IPS DF 19.7 (cell line): ENCODE measurements around the gene NAXD.
"Not testable (repeated sequence)": the region's sequence is repeated elsewhere in the genome, so short reads cannot be mapped to it uniquely, and the experiment has no call there.

ENCODE experiments used
- DNase-seq: peaks from one replicate; pipeline ENCODE4 v3.0.0-alpha.2; 2013; ENCODE audit warnings: low read depth, low spot score

The NAXD gene

DNA sequence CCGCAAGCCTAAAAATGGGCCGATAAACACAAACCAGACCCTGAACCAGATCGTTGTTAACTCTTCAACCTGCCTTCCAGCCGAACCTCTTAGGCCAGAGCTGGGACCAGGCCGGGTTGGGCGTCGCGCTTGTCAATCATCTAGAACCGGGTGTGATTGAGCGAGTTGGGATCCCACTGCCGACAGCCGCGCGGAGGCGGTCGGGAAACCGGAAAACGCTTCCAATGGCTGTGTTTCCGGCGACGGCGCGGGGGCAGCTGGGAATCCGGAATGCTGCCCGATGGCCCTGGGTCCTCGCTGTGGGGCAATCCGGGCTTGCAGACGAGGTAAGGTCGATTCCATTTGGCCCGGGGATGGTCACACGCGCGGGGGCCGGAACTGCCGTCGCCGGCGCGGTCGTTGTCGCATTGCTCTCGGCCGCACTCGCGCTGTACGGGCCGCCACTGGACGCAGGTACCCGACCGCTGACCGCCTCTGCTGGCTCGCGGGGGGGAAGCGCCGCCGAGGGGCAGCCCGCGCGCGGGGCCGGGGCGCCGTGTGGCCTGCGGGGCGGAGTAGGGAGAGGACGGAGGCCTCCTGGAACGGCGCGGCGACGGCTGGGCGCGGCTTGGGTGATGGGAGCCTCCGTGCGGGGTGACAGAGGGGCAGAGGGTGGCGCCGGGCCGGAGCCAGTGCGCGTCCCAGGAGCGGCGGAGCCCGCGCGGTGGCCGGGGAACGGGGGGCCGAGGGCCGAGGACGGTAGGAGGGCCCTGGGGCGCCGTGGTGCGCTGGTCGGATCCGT, at the start of gene NAXD:
NAXD (plus strand) TSS at position 224 of the 781 bp plus-strand sequence; CDS start at position 281, 57 bp downstream.
- peak; percentile 86 for DNase-seq

DNA sequence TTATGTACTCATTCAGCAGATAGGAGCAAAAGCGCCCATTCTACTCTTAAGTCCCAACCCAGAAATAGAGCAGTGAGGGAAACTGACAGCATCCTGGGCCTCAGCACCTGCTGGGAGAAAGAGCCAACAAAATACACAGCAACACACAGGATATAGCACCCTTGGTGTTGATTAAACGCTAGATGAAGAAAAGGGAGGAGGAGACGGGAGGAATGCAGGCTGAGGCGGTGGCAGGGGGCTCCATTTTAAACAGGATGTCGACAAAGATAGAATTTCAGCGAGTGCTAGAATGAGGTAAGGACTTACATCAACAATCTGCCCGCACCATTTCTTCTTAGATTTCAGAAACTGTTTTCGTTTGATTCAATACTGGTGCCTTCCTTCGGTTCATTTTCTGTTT, 49.2 kb upstream of the NAXD start:
- no peak for DNase-seq

DNA sequence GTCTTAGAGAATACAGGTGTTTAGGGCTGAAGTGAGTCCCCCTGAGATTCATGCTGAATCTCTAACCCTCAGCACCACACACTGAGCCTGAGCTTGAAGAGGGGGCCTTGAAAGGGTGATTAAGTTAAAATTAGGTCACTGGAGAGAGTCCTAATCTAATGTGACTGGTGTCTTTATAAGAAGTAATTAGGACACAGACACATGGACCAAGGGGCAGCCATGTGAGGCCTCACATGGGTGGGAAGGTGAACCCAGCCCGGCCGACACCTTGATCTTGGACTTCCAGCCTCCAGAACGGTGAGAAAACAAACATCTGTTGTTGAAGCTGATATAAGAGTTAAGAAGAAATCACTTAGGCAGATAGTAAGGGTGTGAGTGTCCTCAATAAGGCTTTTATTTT, 46.7 kb upstream of the NAXD start:
- DNase-seq, result no peak

DNA sequence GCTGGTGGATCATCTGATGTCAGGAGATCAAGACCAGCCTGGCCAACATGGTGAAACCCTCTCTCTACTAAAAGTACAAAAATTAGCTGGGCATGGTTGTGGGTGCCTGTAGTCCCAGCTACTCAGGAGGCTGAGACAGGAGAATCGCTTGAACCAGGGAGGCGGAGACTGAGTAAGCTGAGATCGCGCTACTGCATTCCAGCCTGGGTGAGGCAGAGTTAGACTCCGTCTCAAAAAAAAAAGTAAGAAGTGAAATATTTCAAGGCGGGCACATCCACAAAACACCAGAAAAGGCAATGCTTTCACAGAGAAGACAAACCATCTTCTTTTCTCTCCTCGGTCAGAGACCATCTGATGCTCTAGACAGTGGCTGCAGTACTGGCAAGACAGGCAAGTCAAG, 45.4 kb upstream of the NAXD start:
- not testable (repeated sequence) for DNase-seq

DNA sequence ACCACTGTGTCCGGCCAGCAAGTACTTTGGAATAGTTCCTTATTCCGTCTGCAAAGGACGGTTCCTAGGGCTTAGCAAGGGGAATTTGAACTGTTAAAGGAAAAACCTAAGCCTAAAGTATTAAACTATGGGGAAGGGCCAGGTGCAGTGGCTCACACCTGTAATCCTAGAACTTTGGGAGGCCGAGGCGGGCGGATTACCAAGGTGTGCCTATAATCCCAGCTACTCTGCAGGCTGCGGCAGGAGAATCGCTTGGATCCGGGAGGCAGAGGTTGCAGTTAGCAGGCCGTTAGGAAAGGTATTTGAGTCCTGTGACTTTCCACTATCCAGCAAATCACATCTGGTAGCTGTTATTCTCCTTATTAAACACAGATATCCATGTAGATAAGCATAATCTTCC, 44.5 kb upstream of the NAXD start:
- DNase-seq, result no peak

DNA sequence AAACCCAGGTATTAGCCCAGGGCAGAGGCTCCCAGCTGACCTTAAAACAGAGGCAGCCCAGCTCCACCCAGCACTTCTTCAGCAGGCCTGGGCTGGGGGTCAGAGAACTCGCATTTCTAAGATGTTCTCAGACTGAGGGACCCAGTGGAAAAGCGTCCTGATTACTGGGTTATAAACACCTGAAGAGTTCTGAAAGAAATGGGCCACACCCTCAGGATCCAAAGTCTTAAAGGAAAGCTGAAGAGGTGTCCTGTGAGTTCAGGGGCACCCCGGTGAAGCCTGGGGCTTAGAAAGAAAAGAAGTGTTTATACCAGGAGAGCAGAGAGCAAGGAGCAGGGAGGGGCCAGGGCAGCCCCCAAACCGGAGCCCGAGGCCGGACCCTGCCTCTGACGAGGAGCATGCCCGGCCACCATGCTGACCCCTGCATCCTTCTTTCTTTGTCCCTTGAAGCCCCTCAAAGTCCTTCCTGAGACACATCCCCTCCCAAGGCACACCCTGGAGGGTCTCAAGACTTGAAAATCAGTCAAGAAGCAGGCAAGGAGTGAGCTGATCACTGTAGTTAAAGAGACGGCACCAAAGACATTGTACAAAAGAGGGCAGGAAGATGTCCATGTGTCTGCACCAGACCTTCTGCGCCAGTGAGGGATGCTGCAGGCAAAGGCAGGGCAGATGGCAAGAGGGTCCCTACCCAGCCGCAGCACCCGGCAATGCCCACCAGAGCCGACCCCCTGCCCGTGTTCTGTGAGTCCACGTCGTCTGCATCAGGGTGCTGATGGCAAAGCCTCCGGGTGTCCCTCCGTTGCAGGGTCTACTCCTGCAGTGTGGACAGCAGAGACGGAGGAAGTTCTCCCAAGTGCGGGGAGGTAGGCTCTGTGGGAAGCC, 43.2 kb upstream of the NAXD start:
- no peak for DNase-seq

DNA sequence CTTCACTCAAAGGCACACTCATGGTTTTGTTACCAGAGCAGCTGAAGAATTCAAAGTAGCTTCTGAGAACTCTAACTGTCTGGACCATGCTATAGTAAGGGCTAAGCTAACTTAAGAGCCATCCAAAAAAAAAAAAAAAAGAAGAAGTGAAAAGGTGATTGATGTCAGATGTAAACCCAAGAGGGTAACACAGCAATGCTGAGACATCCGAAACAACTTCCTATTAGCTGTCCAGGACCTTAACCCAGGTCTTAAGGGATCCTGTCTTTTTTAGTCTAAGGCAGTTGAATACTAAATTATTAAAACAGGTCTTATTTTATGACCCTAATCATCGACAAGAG, 42.6 kb upstream of the NAXD start:
- DNase-seq, result no peak

DNA sequence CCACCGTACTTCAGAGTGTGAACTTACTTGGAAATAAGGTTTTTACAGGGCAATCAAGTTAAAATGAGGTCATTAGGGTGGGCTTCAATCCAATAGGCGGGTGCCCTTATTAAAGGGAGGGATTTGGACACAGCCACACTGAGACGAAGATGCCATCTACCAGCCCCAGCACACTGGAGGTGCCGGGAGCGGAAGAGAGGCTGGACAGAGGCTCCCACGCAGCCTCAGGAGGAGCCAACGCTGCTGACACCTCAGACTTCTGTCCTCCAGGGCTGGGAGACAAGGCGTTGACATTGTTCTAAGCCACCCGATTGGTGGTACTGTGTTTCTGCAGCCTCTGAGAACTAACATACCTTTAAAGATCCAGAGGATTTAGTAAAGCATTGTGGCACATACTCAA, 41.2 kb upstream of the NAXD start:
- DNase-seq, result no peak

DNA sequence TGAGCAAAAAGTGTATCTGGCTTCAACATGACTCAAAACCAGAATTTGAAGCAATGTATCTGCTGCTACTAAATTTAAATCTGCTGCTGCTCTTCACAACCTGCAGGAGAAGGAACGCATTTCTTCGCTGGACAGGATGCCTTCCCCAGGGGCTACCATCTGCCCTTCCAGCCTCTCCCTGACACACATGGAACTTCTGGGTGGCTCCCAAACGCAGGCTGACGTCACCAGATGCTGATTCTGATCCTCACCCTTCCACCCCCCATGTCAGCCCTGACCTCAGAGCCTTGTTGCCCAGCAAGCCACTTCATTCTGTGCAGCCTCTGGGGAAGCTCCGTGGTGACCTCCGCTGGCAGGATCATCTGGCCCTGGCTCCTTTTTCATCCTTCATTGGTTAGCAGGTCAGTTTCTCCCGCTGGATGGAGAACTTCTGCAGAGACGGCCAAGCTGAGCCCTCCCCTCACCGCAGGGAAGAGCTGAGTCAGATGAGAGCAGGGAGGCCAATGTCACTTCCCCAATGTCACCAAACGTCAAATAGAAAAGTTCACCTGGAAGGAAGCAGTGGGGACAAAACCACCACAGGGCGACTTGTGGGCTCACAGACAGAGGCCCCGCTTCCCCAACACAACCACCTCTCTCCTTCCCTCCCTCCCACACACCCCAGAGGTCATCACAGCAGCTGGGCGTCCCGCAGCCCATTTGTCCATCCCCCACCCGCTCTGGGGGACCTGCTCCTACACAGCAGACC, 39.8 kb upstream of the NAXD start:
- DNase-seq, result no peak

DNA sequence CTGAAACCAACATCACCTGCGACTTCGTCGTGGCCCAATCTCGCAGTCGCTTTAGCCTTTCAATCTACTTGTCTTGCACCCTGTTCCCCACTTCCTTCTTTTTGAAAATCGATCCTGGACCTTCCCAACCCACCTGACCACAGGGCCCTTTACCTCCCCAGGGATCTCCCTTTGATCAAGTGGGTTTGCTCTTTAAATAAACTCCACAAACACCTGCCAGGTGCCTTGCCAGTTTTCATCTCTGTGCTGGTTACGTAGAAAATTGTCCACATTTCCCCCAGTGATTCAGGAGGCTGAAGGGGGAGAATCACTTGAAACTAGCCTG, 39.3 kb upstream of the NAXD start:
- no peak for DNase-seq

DNA sequence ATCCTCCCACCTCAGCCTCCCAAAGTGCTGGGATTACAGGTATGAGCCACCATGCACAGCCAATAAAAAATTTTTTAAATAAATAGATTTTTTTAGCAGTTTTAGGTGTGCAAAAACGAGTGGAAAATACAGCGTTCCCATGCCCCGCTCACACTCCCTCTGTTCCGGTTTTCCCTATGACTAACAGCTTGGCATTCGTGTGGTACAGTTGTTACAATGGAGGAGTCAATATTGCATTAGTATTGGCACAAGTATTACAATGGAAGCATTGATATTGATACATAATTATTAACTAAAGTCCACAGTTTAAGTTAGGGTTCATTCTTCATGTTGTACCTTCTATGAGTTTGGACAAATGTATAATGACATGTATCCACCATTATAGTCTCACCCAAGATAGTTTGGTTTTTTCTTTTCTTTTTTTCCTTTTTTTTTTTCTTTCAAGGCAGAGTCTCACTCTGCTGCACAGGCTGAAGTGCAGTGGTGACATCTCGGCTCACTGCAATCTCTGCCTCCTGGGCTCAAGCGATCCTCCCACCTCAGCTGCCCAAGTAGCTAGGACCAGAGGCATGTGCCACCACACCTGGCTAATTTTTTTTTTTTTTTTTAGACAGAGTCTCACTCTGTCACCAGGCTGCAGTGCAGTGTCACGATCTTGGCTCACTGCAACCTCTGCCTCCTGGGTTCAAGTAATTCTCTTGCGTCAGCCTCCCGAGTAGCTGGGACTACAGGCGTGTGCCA, 38.4 kb upstream of the NAXD start:
- DNase-seq, result no peak

DNA sequence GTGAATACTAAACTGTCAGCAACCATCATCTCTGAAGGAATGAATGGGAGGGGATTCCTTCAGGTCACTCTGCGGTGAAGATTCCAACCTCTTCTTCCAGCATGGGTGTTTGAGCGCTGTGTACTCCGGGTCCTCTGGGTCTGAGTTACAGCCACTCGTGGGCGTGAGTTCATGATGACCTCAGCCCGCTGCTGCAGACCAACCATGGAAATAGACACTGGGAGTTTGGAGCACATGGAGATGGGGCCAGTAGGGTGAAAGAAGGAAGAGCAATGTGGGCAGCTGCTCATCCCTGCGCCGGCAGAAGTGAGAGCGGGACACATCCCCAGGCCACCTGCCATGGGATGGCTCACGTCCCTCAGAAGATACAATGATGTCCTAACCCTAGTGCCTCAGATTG, 37.0 kb upstream of the NAXD start:
- no peak for DNase-seq

DNA sequence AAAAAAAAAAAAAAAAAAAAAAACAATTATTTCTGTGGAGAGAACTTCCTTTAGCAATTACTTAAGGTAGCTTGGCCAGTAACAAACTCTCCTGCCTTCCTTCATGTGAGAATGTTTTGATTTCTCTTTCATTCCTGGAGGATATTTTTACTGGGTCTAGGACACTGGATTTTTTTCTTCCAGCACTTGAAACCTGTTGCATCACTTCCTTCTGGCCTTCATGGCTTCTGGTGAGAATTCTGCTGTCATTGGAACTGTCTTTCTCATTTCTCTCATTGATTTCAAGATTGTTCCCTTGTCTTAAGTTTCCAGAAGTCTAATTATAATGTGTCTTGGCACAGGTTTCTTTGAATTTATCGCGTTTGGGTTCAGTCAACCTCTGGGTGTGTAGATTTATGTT, 34.5 kb upstream of the NAXD start:
- no peak for DNase-seq

DNA sequence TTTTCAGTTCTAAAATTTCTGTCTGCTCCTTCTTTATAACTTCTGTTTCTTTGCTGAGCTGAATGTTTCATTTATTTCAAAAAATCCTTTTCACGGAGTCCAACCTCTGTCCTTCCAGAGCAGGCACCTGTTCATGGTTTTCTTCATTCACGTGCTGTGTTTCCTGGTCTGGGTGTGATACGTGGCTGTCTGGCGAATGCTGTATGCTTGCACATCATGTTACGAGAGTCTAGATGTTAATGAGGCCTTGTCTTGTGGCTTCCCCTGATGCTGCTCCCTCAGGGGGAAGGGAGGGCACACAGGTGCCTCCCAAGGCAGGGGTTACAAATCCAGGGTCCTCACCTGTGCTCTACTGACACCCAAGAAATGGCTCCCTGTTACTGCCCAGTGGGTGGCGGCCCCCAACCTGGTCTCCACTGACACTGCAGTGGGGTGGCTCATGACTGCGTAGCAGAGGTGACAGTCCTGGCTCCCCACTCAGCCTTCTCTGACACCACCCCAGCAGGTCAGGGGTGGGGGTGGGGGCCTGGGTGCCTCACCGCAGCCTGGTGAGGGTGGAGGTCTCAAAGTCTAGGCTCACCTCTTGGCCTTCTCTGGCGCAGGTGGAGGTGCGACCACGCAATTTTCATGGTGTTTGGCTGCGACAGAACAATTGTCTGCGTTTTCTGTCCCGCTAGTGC, 33.7 kb upstream of the NAXD start:
- no peak for DNase-seq

DNA sequence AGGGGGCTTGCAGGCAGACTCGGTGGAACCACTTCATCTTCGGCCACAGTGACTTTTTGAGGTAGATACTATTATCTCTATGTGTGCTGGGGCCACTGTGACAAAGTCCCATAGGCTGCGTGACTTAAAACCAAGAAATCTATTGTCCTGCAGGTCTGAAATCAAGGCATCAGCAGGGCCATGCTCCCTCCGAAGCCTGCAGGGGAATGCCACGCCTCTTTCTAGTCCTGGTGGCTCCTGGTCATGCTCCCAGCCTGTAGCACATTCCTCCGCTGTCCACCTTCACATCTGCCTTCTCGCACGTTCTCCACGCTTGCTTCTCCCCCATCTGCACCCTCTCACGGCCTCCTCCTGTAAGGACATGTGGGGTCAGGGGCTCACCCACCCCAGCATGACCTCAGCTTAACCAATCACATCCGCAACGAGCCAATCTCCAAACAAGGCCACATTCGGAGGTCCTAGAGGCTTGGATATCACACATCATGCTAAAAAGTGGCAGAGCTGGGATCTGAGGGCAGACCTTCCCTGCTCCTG, 32.9 kb upstream of the NAXD start:
- DNase-seq, result no peak

DNA sequence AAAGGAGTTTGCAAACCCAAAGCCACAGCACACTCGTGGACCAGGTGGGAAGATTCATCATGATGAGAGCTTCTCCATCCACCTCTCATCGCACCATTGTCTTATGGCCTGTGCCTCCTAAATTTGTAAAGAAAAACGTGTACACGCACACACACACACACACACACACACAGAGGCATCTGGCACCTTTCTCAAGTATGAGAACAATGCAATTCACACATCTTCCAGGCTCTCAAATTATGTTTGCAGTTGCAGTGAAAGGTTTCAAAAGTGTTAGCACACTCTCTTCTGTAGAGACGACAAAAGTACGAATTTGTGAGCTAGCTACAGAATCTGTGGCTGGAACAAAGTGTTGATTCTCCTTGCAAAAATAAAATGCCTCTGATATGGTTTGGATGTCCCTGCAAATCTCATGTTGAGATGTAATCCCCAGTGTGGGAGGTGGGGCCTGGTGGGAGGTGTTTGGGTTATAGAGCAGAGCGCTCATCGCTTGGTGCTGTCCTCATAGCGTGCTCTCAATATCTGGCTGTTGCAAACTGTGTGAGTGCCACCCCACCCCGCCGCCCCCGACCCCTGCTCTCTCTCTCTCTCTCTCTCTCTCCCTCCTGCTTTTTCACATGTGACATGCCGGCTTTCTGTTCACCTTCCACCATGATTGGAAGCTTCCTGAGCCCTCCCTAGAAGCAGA, 32.0 kb upstream of the NAXD start:
- no peak for DNase-seq

DNA sequence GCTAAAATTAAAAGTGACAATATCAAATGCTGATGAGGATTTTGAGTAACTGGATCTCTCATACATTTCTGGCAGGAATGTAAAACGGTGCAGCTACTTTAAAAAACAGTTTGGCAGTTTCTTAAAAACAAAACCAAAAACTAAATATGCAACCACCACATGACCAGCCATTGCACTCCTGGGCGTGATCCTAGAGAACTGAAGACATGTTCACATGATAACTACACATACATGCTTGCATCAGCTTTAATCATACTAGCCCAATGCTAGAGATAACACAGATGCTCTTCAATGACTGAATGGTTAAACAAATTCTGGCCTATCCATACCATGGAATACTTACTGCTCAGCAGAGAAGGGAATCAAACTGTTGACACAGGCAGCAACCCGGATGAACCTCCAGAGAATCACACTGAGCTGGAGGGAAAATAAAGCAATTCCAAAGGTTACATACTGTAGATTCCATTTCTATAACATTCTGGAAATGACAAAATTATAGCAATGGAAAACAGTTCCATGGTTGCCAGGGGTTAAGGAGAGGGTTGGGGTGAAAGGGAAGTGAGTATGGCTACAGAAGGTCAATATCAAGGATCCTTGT, 25.5 kb upstream of the NAXD start:
- no peak for DNase-seq

DNA sequence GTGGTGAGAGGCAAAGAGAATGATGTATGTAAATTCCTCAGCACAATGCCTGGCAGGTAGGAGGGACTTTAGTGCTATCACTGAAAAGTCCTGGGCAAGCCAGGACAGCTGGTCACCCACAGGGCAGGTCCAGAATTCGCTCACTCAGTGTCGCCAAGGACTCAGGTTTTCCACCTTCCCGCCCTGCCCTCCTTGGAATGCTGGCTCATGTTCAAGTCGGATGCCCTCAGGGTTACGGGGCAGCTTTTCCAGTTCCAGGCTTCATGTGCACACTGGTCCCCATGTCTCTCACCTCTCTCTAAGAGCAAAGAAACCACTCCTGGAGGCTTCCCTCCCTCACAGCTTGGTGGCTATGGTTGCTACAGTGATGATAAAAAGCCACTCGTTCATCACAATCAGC, 24.8 kb upstream of the NAXD start:
- DNase-seq, result no peak

DNA sequence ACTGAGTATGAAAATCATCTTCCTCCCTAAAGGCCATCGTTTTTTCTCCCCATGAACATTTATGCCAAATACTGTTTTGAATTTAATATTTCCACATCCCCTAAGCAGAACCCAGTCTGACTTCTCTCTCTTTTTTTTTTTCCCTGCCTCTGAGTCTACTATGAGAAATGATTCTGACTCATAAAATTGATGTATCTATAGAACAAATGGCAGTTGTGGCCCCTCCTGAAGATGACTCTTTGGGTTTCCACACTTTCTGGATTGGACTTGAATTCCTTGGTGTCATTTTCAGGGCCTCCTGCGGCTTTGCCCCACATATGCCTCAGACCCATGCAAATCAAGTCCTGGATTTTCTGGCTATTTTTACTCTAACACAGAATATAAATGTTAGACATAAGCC, 22.7 kb upstream of the NAXD start:
- DNase-seq, result no peak
